DMS153 (cell line): ENCODE data around the gene IRF2BP1.

ENCODE experiments used
- DNase-seq: peaks from one replicate; lab custom pipeline; 2025; lab: John Stamatoyannopoulos, UW

The IRF2BP1 gene, protein sequence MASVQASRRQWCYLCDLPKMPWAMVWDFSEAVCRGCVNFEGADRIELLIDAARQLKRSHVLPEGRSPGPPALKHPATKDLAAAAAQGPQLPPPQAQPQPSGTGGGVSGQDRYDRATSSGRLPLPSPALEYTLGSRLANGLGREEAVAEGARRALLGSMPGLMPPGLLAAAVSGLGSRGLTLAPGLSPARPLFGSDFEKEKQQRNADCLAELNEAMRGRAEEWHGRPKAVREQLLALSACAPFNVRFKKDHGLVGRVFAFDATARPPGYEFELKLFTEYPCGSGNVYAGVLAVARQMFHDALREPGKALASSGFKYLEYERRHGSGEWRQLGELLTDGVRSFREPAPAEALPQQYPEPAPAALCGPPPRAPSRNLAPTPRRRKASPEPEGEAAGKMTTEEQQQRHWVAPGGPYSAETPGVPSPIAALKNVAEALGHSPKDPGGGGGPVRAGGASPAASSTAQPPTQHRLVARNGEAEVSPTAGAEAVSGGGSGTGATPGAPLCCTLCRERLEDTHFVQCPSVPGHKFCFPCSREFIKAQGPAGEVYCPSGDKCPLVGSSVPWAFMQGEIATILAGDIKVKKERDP

DNA sequence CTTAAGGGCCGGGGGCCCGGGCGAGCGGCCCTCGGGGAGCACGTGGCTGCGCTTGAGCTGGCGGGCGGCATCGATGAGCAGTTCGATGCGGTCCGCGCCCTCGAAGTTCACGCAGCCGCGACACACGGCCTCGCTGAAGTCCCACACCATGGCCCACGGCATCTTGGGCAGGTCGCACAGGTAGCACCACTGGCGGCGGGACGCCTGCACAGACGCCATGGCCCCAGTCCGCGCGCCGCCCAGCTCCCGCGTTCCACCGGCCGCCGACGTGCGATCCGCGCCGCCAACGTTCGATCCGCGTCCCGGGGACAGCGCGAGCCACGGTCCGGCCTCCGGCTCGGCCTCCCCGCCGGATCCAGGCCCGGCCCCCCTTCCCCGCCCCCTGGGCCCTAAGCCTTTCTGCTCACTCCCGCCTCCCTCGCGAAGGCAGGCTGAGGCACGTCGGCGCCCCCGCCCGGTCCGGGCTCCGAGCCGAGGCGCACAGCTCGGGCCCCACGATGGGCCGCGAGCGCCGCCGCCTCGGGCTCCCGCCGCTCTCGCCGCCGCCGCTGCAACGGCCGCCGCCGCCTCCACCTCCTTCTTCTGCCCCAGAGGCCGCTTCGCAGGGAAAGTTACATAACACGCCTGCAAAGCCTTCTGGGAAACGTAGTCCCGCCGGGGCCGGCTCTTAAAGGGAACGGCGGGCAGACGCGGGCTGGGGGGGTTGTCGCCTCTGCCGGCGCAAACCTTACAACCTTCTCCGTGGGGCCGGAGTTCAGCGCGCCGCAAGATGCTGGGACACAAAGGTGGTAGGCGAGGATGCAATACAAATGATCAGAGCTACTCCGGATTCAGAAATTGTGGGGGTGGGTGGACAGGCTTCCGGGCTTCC, at the start of gene IRF2BP1:
TSS of gene IRF2BP1 (minus strand) at position 586 of the 871 bp plus-strand sequence. CDS start at position 219, 367 bp downstream.
- DNase-seq = peak; percentile 80

DNA sequence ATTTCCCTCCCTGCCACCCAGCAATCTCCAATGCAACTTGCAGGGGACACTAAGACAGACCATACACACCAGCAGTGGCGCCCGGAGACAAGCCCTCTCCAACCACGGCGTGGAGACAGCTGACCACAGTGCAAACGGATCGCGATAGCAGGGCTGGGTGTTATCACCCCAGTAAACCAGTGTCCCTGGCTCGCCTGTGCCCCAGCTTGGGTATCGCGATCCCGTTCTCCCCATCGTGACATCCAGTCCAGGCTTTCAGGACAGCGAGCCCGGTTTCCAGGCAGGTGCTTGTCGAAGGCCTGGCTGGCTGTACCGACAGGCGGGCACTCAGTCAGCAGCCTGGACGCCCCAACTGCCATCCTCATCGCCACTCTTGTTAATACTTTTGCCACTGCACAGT, 49.3 kb upstream of the IRF2BP1 start:
- DNase-seq = no peak

DNA sequence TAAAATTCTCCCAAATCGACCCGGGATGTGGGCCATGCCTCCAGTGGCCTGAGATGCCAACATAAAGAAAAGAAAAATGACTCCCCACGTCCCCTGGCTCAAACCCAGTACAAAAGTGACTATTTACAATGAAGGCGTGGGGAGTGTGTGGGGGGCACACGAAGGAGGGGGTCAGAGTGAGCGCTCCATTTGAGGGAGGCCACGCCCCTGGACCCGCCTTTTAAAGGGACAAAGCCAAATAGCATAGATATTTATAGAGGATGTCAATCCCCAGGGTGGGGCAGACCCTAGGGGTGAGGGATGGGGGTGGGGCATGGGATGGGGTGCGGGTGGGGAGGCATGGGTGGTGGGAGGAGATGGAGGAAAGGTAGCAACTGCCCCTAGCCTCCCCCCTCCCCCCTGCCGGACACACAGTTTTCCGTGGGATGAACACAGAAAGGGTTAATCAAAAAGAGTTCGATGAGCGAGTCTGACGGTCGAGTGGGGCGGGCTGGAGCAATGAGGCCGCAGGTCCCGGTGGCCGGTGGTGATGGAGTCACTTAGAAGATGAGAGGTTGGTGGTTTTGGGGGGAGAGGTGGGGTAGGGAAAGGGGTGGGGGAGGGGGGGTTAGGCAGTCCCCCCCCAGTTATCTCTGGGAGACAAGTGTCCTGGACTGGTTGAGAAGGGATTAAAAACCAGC, 48.8 kb upstream of the IRF2BP1 start:
- no peak for DNase-seq

DNA sequence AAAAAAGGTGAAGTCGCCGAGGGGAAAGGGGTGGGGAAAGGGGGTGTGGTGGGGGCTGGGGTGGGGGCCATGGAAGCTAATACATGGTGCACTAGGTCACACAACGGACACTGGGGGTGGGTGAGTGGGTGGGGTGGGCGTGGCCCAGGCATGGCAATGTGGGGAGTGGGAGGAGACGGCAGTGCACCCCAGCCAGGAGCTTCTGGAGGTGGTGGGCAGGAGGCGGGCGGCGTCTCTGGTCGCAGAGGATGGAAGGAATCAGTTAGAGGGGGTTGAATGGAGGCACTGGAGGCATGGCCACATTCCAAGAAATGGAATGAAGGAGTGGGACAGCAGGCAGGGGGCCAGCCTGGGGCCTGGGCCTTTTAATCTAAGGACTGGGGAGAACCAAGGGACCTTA, 47.8 kb upstream of the IRF2BP1 start:
- no peak for DNase-seq

DNA sequence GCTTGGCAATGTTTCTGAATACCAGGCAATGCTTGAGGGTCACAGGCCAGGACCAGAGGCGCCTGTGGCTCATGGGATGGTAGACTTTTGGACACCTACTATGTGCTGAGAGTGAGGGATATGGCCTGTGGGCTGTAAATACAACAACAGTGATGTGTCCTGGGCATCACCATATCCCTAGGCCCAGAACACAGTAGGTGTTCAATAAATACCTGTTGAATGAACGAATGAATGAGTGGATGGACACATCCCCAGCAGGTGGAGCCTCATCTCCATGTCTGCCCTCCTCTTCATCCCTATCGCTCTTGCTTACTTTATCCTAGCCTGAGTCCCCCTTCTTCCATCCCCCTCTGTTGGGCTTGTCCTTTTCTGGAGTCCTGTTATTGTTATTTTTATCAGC, 45.1 kb upstream of the IRF2BP1 start:
- no peak for DNase-seq

DNA sequence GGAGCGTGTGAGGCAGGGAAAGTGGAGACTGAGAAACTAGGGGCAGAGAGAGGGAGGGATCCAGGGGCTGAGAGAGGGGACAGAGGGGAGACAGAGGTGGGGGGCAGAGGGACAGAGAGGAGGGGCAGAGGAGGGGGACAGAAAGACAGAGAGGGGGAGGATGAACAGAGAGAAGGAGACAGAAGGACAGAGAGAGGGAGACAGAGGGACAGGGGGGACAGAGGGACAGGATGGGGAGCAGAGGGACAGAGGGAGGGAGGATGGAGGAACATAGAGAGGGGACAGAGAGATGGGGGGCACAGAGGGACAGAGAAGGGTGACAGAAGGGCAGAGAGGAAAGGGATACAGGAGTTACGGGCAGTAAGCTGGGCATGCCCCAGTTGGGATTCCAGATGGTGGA, 43.3 kb upstream of the IRF2BP1 start:
- no peak for DNase-seq

DNA sequence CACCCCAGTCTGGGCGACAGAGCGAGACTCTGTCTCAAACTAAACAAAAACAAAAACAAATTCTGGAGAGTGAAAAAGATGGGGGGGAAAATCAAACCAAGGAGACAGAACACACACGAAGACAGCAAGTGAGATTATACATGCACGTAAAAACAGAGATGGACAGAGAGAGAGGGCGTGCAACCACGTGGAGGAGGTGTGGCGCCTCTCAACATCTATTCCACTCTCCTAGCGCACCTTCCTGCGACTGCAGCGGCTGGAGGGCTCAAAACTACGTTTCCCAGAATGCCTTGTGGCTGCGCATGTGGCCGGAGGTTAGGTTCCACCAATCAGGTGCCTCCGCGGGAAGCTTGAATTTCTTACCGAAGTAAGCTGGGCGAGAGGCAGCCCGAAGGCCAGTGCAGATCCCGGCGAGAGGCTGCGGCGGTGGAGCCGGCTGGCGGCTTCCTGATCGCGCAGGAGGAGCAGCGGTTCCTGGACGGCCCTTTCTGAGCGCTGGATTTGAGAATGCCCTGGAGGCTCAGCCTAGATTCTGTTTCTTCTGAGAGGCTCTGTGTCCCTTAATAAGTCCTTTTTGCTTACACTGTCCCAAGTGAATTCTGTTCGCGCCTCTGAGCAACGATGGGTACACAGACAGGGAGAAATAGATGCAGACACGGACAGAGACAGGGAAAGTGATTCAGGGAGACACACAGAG, 41.8 kb upstream of the IRF2BP1 start:
- DNase-seq = peak; percentile 95

DNA sequence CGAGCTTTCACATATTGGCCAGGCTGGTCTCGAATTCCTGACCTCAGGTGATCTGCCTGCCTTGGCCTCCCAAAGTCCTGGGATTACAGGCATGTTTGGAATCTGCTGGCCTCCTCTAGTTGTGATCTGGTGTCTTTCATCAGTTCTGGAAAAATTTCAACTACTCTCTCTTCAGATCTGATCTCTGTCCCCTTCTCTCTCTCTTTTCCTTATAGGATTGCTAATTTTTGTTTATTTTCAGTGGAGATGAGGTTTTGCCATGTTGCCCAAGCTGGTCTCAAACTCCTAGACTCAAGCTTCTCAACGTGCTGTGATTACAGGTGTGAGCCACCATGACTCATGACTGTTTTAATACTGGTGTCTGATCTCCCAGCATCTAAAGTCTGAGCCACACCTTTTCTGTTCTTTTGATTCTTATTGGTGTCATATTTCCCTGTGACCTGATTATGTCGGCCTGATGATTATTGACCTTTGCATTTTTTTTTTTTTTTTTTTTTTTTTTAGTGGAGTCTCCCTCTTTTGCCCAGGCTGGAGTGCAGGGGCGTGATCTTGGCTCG, 39.0 kb upstream of the IRF2BP1 start:
- DNase-seq = no peak

DNA sequence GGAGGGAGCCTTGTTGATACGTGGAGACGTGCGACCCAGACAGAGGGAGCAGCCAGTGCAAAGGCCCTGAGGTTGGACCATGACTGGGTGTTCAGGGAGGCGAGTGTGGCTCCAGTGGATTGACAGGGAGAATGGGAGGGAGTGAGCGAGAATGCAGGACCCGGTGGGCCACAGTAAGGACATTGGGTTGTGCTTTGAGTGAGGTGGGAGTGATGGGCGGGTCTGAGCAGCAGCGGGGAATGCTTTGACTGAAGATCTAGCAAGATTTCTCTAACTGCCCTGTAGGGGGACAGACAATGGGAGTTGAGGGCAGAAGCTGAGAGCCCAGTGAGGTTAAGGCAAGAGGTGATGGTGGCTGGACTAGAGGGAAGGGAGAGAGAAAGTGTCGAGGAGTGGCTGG, 36.3 kb upstream of the IRF2BP1 start:
- no peak for DNase-seq

DNA sequence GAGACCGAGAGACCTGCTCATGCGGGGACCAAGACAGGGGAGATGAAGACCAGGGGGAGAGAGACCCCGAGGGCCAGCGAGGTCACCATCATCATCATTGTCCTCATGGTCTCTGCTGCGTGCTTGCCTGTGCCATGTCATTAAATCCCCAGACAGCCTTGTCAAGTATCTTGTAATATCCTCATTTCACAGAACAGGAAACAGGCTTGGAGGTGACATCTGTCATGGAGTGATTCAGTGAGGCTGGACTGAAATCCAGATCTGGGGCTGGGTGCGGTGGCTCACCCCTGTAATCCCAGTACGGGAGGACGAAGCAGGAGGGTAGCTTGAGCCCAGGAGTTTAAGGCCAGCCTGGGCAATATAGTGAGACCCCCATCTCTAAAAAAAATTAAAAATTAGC, 34.5 kb upstream of the IRF2BP1 start:
- no peak for DNase-seq

DNA sequence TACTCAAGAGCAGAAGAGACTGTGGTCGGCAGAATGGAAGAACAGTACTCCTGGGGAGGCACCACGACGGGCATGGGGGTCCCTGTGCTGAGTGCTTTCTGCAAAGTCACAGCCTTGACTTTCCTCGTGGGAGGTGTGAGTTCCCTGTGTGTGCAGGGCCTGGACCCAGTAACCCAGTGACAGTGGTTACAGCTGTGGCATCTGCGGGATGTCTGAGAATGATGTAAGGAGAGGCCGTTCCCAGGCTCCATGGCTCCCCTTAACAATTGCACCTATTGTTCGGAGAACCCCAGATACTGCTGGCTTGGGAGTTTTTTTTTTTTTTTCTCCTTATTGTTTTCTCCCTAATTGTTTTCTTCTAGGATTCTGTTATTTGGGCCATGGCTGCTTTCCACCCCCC, 33.7 kb upstream of the IRF2BP1 start:
- DNase-seq = no peak

DNA sequence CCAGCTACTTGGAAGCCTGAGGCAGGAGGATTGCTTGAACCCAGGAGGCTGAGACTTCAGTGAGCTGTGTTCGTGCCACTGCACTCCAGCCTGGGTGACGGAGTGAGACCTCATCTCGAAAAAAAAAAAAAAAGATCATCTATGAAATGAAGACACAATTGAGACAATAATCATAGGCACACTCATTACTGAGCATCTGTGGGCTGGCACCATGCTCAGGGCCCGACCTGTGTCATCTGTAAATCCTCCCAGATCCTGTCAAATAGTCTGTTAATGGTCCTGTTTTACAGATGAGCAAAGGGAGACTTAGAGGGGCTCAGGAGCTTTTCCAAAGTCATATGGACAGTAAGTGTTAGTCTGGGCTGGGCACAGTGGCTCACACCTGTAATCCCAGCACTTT, 32.8 kb upstream of the IRF2BP1 start:
- no peak for DNase-seq

DNA sequence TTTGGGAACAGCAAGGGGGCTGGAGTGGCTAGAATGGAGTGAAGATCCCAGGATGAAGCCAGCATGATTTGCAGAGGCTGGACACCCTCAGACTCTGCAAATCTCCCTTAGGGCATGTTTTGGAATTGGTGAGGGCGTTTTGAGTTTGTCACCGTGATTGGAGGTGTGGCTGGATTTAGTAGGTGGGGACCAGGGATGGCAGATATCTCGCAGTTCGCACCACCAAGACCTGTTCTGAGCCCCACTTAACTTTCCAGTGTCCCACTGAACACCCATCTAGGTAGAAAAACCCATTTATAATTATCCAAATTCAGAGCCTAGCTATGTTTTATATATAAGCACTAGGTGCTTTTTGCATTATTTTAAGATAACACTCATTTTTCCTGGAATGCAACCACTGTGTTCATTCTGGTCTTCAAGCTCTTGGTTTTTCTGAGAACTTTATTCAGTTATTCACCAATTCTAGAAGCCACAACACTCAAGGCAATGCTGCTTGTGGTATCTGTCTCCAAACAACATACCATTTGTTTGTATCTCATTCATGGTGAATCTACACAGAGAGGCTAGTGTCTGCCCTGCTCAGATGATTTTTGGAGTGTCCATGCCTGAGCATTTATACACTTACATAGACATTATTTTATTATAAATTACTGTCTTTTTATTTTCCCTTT, 31.6 kb upstream of the IRF2BP1 start:
- no peak for DNase-seq

DNA sequence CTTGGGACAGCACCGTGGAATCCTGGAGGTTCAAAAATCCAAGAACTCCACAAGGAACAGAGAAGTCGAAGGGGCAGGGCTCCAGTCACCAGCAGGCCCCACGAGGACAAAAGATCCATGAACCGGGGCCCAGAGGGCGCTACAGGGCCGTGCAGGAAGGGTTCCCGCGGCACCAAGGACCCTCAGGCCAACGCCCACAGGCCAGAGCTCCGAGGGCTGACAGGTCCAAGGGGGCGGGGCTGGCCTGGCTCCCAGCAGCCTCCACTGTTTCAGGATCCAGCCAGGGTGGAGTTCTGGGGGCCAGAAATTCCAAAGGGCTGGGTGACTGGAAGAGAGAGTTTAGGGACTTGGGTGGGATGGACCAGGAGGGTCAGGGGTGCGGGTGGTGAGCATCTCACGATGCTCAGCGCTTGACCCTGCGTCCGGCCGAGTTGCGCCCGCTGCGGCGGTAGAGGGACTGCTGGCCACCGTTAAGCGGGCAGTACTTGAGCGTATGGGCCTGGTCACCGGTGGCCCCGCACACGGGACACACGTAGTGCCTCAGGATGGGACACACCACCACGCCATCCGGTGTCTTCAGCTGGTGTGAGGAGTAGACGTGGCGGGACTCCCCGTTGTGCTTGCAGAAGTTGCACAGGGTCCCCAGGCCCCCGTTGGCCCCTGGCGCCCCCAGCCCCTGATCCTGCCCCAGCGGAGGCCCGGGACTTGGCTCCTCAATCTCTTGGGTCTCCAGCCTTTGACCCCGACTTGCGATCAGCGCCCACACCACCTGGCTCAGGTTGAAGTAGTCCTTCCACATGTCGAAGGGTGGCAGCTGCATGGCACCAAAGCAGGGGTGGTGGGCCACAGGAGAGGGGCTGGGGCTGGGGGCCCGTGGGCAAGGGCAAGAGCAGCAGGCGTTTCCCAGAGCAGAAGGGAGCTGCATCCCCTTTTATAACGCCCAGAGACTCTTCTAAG, 28.2 kb upstream of the IRF2BP1 start, which contains the start of gene NANOS2:
TSS of gene NANOS2 (minus strand) at position 905 of the 957 bp plus-strand sequence. CDS start at position 820, 85 bp downstream.
- DNase-seq = no peak

DNA sequence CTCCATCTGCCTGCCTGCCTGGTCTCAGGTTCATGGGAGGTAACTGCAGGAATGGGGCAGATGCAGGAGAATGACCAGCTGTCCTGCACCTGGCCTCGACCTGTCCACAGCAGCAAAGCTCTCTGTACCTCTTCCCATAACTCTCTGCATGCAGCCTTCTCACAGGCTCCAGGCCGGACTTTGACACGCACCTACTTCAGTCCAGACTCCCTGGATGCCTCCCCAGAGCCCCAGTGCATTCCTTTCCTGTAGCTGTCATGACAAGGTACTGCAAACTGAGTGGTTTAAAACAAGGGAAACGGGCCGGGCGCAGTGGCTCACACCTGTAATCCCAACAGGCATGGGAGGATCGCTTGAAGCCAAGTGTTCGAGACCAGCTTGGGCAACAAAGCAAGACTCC, 25.4 kb upstream of the IRF2BP1 start:
- no peak for DNase-seq

DNA sequence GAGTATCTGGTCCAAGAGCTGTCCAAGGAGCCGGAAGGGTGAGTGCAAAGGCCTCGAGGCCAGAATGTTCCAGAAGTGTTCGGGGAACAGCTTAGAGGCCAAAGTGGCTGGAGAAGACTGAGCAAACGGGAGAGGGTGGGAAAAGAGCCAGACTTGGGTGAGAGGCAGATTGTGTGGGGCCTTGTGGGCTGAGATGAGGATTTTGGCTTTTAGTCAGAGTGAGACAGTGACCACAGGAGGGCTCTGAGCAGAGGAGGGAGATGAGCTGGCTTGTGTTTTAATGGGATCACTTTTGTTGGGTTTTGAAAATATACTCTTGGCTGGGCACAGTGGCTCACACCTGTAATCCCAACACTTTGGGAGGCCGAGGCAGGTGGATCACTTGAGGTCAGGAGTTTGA, 23.0 kb upstream of the IRF2BP1 start:
- no peak for DNase-seq

DNA sequence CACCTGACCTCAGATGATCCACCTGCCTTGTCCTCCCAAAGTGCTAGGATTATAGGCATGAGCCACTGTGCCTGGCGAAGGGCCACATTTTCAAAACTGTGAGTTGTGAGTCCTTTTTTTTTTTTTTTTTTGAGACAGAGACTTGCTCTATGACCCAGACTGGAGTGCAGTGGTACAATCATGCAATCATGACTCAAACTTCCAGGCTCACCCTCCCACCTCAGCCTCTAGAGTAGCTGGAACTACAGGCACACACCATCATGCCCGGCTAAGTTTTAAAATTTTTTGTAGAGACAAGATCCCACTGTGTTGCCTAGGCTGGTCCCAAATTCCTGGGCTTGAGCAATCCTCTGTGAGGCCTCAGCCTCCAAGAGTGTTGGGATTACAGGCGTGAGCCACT, 20.3 kb upstream of the IRF2BP1 start:
- DNase-seq = no peak

DNA sequence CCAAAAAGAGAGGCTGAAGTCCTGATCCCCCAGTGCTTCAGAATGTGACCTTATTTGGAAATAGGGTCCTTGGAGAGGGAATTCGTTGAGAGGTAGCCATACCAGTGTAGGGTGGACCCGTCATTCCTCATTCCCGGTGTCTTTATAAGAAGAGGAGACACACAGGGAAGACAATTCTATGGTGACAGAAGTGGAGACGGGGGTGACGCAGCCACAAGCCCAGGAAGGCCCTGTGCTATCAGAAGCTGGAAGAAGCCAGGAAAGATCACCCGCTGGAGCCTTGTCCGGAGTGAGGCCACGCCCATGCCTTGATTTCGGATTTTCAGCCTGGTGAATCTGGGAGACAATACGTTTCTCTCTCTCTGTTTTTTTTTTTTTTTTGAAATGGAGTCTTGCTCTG, 19.1 kb upstream of the IRF2BP1 start:
- no peak for DNase-seq
